Measurements from ENCODE around the gene TAS2R40. TPM values are rescaled to one million over a fixed set of nuclear protein-coding genes. Genes with fewer than 3 reads are reported as not detected.

TAS2R40 gene
- total RNA-seq, 1 experiment from 2014 or later, result not detected

DNA sequence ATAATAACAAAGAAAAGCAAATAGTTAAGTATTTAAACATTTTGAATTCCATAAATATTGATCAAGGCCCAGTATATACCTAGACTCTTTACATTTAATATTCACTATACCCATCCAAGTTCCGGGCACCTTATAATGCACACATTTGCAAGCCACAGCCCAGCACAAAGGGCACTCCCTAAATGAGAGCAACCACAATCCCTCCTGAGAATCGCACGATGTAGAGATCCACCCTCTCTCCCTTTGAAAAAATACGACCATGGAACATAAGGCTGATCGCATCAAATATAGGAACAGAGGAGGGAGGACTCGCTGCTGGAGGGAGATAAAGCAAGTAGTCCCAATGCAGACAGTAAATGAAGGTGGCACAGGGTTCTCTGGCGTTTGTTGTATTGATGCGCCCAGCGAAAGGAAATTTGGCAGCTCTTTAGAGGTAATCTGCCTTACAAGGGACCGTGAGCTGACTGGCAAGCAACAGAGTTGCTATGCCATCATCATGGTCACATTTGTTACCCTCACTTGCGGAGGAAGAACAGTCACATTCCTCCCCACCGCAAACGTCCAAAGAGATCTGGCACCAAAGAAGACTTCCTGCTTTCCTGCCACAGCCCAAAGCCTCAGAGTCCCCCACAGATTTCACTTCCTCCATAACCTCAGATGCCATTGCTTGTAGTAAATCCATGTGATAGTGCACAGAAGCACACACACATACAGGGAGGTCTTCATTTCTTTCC, 16.1 kb upstream of the TAS2R40 start:
- TF ChIP-seq TCF7L2 (IDR thresholded peaks at IDR 0.05; ENCODE audit: low read depth, low read length) (no peak), SIN3A (IDR thresholded peaks at IDR 0.05; ENCODE audit: borderline replicate concordance, insufficient read depth, low read depth, low read length) (no peak), POLR2AphosphoS5 (IDR thresholded peaks at IDR 0.05; ENCODE audit: low read depth, low read length) (no peak)
- TF ChIP-seq, protein P1, sequence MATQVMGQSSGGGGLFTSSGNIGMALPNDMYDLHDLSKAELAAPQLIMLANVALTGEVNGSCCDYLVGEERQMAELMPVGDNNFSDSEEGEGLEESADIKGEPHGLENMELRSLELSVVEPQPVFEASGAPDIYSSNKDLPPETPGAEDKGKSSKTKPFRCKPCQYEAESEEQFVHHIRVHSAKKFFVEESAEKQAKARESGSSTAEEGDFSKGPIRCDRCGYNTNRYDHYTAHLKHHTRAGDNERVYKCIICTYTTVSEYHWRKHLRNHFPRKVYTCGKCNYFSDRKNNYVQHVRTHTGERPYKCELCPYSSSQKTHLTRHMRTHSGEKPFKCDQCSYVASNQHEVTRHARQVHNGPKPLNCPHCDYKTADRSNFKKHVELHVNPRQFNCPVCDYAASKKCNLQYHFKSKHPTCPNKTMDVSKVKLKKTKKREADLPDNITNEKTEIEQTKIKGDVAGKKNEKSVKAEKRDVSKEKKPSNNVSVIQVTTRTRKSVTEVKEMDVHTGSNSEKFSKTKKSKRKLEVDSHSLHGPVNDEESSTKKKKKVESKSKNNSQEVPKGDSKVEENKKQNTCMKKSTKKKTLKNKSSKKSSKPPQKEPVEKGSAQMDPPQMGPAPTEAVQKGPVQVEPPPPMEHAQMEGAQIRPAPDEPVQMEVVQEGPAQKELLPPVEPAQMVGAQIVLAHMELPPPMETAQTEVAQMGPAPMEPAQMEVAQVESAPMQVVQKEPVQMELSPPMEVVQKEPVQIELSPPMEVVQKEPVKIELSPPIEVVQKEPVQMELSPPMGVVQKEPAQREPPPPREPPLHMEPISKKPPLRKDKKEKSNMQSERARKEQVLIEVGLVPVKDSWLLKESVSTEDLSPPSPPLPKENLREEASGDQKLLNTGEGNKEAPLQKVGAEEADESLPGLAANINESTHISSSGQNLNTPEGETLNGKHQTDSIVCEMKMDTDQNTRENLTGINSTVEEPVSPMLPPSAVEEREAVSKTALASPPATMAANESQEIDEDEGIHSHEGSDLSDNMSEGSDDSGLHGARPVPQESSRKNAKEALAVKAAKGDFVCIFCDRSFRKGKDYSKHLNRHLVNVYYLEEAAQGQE (IDR thresholded peaks at IDR 0.05; ENCODE audit: insufficient read depth in 1 of 2, low read depth in 2 of 2, low read length in 1 of 2), result no peak
- TF ChIP-seq, protein P2, sequence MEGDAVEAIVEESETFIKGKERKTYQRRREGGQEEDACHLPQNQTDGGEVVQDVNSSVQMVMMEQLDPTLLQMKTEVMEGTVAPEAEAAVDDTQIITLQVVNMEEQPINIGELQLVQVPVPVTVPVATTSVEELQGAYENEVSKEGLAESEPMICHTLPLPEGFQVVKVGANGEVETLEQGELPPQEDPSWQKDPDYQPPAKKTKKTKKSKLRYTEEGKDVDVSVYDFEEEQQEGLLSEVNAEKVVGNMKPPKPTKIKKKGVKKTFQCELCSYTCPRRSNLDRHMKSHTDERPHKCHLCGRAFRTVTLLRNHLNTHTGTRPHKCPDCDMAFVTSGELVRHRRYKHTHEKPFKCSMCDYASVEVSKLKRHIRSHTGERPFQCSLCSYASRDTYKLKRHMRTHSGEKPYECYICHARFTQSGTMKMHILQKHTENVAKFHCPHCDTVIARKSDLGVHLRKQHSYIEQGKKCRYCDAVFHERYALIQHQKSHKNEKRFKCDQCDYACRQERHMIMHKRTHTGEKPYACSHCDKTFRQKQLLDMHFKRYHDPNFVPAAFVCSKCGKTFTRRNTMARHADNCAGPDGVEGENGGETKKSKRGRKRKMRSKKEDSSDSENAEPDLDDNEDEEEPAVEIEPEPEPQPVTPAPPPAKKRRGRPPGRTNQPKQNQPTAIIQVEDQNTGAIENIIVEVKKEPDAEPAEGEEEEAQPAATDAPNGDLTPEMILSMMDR (IDR thresholded peaks at IDR 0.05), result no peak
- intact Hi-C loops (cut with micrococcal nuclease; ENCODE audit: unreplicated experiment), result no loop called here
- in situ Hi-C loops (cut with HindIII; ENCODE audit: low pct_unique_long_range_greater_than_20kb, low sequenced_read_pairs), result loop anchor here (25.0 kb wide), 1 partner anchor 193 kb away; no protein-coding TSS in a partner anchor
- ChIA-PET CTCF (no interaction called here), POLR2A (no interaction called here)
- Histone ChIP-seq H3K27ac (ENCODE audit: low read length) (no peak overlapping the region), H3K27me3 (ENCODE audit: control insufficient read depth, insufficient read depth, low read length) (no peaks in the 10 kb centered on the region), H3K36me3 (ENCODE audit: control insufficient read depth, insufficient read depth, low read length) (no peaks in the 10 kb centered on the region), H3K9me3 (ENCODE audit: control insufficient read depth, insufficient read depth, low read depth, low read length) (no peaks in the 10 kb centered on the region), H3K4me3 (ENCODE audit: low read depth in 2 of 2, low read length in 2 of 2) (no peak overlapping the region), H3K4me1 (ENCODE audit: control insufficient read depth, insufficient read depth, low read length) (no peaks in the 10 kb centered on the region)
- DNase-seq (ENCODE audit: low read depth, low spot score), result no peak
- BruUV-seq (replicated peaks), result no TSS peak
- ATAC-seq, result no peak

DNA sequence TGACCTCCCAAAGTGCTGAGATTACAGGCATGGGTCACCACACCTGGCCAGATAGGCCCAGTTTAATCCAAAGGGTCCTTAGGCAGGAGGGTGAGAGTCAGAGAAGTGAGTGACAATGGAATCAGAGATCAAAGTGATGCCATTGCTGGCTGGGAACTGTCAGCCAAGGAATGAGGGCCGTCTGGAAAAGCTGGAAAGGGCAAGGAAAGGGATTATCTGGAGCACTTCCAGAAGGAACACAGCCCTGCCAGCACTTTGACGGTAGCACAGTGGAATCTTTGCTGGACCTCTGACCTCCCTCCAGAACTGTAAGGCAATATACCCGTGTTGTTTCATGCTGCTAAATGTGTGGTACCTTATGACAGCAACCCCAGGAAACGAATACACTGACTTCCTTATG, 11.3 kb upstream of the TAS2R40 start:
- in situ Hi-C loops (cut with HindIII; ENCODE audit: low pct_unique_long_range_greater_than_20kb, low sequenced_read_pairs), result loop anchor here (25.0 kb wide), 1 partner anchor 198 kb away; no protein-coding TSS in a partner anchor

More for the DNA sequence above, 11.3 kb upstream of the TAS2R40 start:
- DNase-seq (ENCODE audit: low read depth, low spot score) (no peak), ATAC-seq (no peak)
- intact Hi-C loops (cut with micrococcal nuclease; ENCODE audit: unreplicated experiment), result no loop called here
- H3K9me3 ChIP-seq (ENCODE audit: control insufficient read depth, insufficient read depth, low read depth, low read length), result no peaks in the 10 kb centered on the region
- TF ChIP-seq TCF7L2 (IDR thresholded peaks at IDR 0.05; ENCODE audit: low read depth, low read length), result no peak
- TF ChIP-seq, protein P2 (IDR thresholded peaks at IDR 0.05), result no peak
- no peak for TF ChIP-seq POLR2AphosphoS5 (IDR thresholded peaks at IDR 0.05; ENCODE audit: low read depth, low read length)
- TF ChIP-seq, protein P1 (IDR thresholded peaks at IDR 0.05; ENCODE audit: insufficient read depth in 1 of 2, low read depth in 2 of 2, low read length in 1 of 2), result no peak
- TF ChIP-seq SIN3A (IDR thresholded peaks at IDR 0.05; ENCODE audit: borderline replicate concordance, insufficient read depth, low read depth, low read length), result no peak
- no peaks in the 10 kb centered on the region for H3K36me3 ChIP-seq (ENCODE audit: control insufficient read depth, insufficient read depth, low read length)
- no peak overlapping the region for H3K27ac ChIP-seq (ENCODE audit: low read length)
- BruUV-seq (replicated peaks), result no TSS peak
- no peaks in the 10 kb centered on the region for H3K27me3 ChIP-seq (ENCODE audit: control insufficient read depth, insufficient read depth, low read length)
- no peaks in the 10 kb centered on the region for H3K4me1 ChIP-seq (ENCODE audit: control insufficient read depth, insufficient read depth, low read length)
- CTCF ChIA-PET, result no interaction called here
- no peak overlapping the region for H3K4me3 ChIP-seq (ENCODE audit: low read depth in 2 of 2, low read length in 2 of 2)
- POLR2A ChIA-PET, result no interaction called here
